Gastrocnemius medialis (tissue), 4 donors: Measurements from ENCODE around the gene PAK5.

Experiments used
- POLR2A ChIP-seq, 2 donors: fragments of 450-650 bp; IDR thresholded peaks; one replicate each; pipeline ENCODE4 v1.6.1; 2017; ENCODE audit warnings: antibody characterized with exemption in 2 of 2, mild to moderate bottlenecking in 2 of 2, moderate library complexity in 2 of 2
- TF ChIP-seq, protein P1 (sequence below), 5 experiments: fragments of 450-650 bp in 3 of 5; fragments of 200-600 bp in 2 of 5; sonication (generic) in 2 of 5; IDR thresholded peaks in 4 of 5; conservative IDR thresholded peaks in 1 of 5; 1 replicate in 4 of 5; 2 replicates in 1 of 5; pipeline ENCODE4 v1.5.1; 2016 to 2019; ENCODE audit warnings: antibody characterized with exemption in 5 of 5, mild to moderate bottlenecking in 3 of 5, moderate library complexity in 3 of 5

DNA sequence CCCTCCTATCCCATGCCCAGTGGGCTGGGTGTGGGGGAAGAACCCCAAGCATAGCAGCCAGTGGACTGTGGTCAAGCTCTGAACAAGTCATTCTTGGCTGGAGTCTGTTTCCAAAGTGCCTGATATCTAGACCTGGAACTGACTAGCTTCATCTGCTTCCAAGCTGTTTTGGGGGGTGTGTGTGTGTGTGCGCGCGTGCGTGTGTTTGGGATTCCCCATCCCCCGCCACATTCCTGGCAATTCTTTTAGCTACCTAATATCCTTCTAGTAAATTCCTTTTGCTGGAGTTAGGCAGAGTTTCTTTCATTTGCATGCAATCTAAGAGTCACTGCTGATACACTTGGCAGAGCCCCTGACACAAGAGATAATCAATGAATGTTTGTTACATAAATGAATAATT lies 7.8 kb downstream of the PAK5 start:
- TF ChIP-seq POLR2A (IDR thresholded peaks at IDR 0.05): no peak
- TF ChIP-seq, protein P1, sequence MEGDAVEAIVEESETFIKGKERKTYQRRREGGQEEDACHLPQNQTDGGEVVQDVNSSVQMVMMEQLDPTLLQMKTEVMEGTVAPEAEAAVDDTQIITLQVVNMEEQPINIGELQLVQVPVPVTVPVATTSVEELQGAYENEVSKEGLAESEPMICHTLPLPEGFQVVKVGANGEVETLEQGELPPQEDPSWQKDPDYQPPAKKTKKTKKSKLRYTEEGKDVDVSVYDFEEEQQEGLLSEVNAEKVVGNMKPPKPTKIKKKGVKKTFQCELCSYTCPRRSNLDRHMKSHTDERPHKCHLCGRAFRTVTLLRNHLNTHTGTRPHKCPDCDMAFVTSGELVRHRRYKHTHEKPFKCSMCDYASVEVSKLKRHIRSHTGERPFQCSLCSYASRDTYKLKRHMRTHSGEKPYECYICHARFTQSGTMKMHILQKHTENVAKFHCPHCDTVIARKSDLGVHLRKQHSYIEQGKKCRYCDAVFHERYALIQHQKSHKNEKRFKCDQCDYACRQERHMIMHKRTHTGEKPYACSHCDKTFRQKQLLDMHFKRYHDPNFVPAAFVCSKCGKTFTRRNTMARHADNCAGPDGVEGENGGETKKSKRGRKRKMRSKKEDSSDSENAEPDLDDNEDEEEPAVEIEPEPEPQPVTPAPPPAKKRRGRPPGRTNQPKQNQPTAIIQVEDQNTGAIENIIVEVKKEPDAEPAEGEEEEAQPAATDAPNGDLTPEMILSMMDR (IDR thresholded peaks at IDR 0.05 in 4 of 5, conservative IDR thresholded peaks at IDR 0.05 in 1 of 5): no peak
